GM18505 (cell line): Measurements from ENCODE around the gene NR5A1.

Source experiments
- ATAC-seq: cut with Tn5 transposase; IDR thresholded peaks from one replicate; pipeline ENCODE4 v1.9.1; 2021; ENCODE audit not compliant: unreplicated experiment
- POLR2A ChIP-seq: IDR thresholded peaks from 4 replicates; pipeline ENCODE4 v1.6.1; 2011; ENCODE audit warnings: borderline replicate concordance; ENCODE audit not compliant: insufficient read depth, insufficient read length; ENCODE audit errors: extremely low read depth

Gene NR5A1

DNA sequence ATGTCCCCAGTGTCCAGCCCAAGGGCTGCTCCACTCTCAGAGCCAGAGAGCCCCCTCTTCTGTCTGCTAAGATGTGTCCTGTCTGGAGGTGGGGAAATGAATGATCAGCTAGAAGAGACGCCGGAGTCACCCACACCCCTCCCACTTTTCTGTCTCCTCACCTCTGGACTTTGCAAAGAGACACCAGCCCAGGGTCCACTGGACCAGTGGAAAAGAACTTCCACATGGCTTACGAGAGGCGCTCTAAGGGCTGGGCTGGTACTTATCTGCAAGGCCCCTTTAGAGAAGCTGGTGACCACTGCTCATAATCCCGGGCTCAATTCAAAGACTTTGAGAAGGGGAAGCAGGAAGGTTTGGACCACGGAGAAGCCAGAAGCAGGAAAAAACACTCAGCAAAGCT lies 9.2 kb downstream of the NR5A1 start:
- no peak for ATAC-seq
- no peak for TF ChIP-seq POLR2A

DNA sequence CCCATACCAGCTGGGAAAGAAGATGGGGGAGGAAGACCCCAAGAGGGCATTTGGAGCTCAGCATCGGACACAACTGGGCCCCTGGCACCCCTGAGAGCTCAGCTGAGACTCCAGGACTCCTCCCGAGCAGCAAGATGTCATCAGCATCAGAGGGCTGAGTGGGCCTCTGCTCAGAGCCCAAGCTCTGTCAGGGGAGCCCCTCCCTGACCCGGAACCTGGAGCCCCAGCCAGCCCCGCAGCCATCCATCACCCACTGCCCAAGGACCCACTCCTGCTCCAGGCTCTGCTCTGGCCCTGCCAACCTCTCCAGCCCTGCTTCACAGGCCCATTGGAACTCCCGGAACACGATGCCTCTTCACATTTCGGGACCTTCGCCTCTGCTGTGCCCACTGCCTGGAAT lies 9.8 kb downstream of the NR5A1 start:
- no peak for TF ChIP-seq POLR2A
- ATAC-seq: no peak

DNA sequence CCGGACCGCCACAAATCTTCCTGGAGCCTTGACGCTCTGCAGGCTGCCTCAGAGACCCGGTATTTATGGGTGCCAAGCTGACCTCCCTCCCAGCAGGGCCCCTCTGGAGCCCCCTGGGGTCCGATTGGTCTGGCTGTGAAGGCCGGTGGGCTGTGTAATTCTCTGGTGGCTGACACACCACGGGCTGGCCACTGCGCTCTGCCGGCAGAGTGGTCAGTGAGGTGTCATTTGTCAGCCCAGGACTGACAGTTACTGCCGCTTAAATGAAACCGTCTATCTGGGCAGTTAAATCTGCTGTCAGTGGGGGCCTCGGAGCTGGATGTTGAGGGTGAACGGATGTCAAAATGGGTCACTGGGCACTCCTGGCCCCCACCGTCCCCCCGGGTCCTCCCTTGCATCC lies 10.7 kb downstream of the NR5A1 start:
- no peak for ATAC-seq
- TF ChIP-seq POLR2A: no peak

DNA sequence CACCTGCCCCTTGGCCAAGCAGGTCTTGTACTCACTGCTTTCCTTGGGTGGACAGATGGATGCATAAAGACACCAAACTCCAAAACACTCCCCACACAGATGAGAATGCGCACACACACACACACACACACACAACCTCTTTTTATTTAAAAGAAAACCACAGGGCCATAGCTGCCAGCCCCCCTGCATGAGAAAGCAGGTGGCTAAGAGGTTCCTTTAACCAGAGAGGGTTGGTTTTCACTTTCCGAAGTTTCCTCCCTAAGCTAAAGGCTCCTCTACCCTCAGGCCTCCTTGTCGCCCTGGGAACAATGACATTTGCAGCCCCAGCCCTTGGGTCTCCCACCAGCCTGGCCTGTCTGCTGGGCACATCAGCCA lies 11.1 kb downstream of the NR5A1 start:
- ATAC-seq: no peak
- no peak for TF ChIP-seq POLR2A

DNA sequence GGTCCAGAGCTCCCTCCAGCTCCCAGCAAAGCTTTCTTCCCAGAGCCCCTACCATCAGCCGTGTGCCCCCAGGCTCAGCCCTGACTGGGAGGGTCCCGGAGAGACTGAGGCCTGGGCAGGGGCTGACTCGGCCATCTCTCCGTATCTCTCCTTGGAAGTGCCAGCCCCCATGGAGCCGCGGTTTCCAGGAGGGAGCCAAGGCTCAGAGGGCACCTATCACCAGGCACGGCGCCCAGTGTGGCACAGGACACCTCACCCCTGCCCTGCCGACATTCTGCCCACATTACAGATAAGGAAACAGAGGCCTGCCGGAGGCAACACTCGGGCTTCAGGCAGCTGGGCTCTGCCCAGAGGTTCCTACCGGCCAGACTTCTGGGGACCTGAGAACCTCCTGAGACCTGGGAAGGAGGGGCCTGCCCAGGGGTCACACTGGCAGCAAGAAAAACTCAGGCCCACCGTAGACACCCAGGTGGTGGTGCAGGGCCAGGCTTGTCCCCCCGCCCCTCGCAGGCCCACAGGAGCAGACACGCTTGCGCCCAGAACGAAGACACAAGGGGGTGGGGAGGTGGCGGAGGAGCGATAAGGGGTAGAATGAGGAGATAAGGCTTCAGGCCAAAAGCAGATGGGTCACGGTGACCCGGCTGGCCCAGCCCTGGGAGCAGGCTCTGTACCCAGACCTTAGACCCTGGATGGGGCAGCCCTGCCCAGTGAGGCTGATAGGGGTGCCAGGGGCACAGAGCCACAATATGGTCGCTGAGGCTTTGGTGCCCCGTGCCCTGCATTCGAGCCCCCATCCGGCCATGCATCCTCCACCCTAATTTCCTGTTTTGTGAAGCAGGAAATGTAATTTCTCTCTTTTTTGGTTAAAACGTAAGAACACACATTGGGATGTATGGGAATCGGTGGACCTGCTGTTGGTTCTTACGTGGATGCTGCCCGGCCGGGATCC lies 11.8 kb downstream of the NR5A1 start:
- TF ChIP-seq POLR2A: no peak
- ATAC-seq: no peak

DNA sequence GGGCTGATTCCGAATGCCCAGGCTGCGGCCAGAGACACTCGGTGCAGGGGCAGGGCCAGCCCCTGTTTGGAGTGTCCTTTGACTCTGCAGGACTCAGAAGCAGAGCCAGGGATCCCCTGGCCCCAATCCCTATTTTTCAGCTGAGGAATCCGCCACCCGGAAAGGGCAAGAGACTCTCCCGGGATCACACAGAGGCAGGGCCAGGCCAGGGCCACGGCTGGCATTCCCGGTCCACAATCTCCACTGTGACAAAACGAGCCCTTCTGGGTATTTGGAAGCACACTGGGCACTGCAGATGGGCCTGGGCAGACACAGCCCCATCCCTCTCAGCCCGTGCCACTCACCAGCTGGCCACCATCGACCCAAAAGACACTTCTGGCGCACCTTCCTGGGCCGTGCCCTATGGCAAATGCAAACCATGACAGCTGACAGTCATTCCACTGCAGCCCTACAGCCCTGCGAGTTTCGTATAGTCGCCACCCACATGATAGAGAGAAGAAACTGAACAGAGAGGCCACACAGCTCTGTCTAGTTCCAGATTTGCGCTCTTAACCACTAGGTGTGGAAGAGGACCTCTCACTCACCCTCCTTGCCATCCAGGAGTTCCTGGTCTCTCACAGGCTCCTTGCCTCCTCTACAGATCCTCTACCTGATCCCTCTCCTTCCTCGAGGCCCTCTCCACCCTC lies 13.3 kb downstream of the NR5A1 start:
- no peak for TF ChIP-seq POLR2A
- no peak for ATAC-seq

DNA sequence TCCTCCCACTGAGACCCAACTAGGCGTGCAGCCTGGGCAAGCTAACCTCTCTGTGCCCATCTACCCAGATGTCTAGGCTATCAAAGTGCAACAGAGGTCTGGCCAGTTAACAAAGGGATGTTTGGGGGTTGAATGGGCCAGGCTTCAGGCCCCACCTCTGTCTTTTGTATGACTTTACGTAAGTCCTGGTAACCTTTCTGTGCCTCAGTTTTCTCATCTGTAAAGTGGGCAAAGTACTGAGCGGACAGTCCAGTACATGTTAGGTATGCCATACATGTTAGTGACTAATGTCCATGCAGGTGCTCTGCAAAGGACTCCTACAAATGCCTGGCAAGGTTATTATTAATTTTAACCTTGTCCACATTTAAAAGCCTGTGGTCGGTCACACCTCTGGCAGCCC lies 14.0 kb downstream of the NR5A1 start:
- TF ChIP-seq POLR2A: no peak
- ATAC-seq: no peak

DNA sequence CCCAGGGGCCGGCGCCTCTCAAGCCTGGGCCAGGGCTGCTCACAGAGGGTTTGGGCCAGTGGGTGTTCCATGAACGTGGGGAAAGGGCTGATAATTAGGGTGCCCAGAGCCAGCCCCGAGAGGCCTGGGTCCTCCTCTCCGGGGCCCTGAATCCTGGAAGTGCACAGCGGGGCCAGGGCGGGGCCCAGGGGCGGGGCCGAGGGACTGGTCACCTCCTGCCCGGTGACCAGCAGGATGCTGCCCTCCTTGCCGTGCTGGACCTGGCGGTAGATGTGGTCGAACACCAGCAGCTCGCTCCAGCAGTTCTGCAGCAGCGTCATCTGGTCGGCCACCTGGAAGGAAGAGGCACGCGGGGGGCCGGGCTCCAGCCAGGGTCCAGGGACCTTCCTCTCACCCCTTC lies 14.4 kb downstream of the NR5A1 start:
- no peak for ATAC-seq
- no peak for TF ChIP-seq POLR2A

DNA sequence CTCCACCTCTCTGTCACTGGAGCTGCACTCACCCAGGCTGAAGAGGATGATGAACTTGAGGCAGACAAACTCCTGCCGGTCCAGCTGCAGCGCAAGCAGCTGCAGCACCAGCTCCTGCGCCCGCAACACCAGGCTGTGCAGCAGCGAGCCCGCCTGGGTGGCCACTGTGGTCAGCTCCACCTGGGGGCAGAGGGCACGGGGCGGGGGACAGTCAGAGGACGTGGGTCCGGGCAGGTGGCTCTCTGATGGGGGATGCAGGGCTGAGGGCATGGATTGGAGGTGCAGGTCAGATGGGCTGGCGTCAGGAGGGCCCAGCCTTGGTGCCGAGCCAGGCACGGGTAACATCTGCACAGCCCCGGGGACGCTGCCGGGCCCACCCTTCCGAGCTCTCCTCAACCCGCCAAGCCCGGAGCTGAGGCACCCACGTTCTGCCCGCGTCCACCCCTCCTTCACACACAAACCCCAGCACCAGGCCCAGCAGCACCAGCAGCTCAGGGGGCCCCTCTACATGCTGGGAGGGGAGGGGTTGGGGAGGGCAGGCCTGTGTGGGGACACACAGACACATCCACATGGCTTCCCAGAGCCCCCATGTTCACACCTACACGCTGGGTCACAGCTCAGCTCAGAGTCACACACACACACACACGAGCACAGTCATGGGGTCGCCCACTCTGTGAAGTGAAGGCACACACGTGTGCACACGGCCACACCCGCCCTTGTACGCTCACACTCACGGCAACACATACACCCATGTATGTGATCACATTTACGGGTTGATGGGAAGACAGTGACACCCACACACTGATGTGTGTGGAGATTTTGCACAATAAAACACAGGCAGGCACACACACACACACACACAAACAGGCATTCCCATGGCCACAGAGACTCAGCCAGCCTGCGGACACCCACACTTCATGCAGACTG lies 15.9 kb downstream of the NR5A1 start:
- no peak for ATAC-seq
- no peak for TF ChIP-seq POLR2A

DNA sequence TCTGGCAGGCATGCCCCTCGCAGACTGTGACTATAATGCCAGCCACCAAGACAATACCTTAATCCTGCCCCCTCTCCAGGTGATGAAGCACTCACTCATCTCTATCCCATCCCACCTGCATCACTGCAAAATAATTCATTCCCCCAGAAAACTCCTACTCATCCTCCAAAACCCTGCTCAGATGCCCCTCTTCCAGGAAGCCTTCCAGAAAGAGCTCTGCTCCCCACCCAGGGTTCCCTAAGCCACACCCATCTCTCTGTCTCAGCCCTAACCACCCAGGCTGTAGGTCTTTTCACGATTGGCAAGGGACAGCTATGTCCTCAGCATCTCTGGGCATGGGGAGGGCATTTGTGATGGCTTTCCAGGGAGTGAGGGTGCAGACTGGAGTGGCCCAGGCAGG lies 17.2 kb downstream of the NR5A1 start:
- no peak for ATAC-seq
- TF ChIP-seq POLR2A: no peak

DNA sequence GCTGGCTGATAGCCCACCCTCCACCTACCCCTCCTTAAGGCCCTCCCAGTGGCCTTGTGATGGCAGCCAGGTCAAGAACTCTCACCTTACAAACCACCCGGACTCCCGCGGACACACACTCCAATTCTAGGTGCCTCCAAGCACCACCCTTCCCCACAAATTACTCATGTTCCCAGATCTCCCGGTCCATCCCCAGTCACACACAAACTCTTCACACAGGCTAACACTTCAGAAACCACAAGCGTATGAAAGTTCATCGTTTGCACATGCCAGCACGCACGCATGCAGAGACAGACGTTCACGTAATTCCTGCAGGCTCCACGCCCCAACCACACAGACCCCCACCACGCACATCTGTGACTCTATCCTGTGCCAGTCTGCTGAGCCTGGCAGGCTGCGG lies 18.0 kb downstream of the NR5A1 start:
- no peak for TF ChIP-seq POLR2A
- ATAC-seq: no peak

DNA sequence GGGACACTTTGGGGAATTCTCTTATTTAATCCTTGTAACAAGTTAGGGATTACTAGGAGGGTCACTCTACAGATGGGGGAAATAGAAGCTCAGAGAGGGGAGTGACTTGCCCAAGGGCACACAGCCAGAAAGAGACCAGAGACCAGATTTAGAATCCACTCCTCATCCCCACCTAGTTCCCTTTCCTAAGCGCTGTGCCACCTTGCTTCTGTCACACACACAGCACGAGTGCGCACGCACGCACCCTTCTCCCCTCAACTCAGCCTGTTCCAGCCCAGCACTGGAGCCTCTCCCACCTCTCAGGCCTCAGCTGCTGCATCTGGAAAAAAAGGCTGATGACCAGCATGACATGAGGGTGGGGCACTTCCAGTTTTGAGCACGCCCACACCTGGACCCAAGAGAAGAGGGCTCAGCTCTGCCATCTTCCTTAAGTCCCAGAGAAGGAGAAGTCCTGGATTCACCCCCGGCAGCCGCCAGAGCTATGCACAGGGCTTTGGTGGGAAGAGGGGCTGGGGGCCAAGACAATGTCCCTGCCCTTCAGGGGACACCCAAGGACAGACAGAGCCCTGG lies 18.5 kb downstream of the NR5A1 start:
- TF ChIP-seq POLR2A: no peak
- no peak for ATAC-seq

DNA sequence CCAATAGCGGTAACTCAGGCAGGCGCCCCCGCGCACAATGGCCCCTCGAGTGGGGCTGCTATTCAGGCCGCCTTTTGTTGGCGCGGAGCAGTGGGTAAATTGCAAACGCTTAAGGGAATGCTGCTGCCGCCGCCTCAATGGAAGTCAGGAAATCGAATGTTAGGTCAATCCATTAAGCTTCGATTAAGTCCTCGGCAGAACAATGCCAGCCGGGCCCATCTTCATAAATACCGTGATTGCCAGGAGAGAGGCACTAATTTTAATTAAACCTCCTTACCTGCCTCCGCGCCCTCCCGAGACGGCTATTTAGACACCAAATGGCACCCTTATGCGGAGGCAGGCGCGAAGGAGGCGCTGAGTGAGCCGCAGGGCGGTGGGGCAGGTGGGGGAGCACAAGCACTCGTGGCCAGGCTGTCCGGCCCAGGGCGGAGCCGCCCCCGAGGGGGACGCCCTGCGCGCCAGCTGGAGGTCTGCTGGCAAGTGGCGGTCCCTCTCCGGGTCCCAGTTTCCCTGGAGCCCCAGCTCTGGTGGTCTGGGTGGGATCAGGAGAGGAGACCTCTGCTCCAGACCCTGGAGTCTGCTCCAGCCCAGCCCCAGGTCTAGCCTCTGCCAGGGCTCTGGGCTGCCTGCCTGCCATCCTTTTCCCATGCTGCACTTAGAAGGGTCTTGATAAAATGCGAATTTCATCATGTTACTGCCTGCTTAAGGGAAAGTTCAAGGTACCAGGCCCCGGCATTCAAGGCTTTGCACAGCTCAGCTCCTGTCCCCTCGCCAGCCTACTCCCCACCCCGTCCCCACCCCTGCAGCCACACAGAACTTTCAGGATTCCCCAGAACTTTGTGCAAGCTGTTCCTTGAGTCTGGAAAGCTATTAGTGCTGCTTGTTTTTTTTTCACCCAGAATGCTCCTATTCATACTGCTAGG lies 19.7 kb downstream of the NR5A1 start:
- ATAC-seq: no peak
- TF ChIP-seq POLR2A: no peak

DNA sequence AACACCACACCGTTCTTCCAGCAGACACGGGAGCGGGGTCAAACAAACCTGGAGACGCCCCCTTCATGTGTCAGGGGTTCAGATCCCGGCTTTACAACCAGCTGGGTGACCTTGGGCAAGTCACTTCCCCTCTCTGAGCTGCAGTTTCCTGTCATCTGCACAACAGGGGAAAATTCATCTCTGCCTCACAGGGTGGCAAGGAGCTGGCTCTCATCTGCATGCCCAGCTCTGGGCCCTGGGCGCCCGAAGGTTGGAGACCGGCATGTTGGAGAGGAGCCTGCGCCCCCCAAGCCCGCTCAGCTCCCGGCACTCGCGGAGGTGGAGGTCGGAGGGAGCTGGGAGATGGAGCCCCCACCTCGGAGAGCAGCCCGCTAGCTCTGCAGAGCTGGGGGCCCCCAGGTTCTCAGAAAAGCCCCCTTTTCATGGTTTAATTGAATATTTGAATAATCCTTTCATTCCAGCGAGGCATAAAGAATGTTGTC lies 20.4 kb downstream of the NR5A1 start:
- TF ChIP-seq POLR2A: no peak
- ATAC-seq: no peak
